Kidney (tissue), 14 donors: ENCODE data around the gene CLN6. TPM values are rescaled to one million over a fixed set of nuclear protein-coding genes. Genes with fewer than 3 reads are reported as not detected.

Experiments
- DNase-seq, 5 donors: peaks; one replicate each; pipeline ENCODE4 v3.0.0-alpha.2; 2013 to 2020
- FAIRE-seq: peaks from 2 replicates; lab custom pipeline; 2012; peaks lifted over from hg19 to GRCh38; lab: Jason Lieb, UNC
- H3K27ac ChIP-seq, 2 donors: one replicate each; pipeline ENCODE4 v1.7.0; 2013; ENCODE audit warnings: low read depth in 2 of 2, low read length in 2 of 2, inconsistent platforms in 1 of 2
- H3K27me3 ChIP-seq: one replicate; pipeline ENCODE4 v1.7.1; 2013; ENCODE audit warnings: low read length, inconsistent platforms; ENCODE audit not compliant: control insufficient read depth, insufficient read depth
- H3K36me3 ChIP-seq, 3 donors: one replicate each; pipeline versions ENCODE4 v1.7.0 to v1.7.1; 2013; ENCODE audit warnings: low read length in 3 of 3, control low read depth in 1 of 3, inconsistent platforms in 1 of 3; ENCODE audit not compliant: insufficient read depth in 3 of 3, control insufficient read depth in 2 of 3
- H3K4me1 ChIP-seq, 3 donors: one replicate each; pipeline versions ENCODE4 v1.7.0 to v1.7.1; 2013; ENCODE audit warnings: low read length in 3 of 3, inconsistent platforms in 1 of 3, low read depth in 1 of 3; ENCODE audit not compliant: control insufficient read depth in 2 of 3, insufficient read depth in 2 of 3
- H3K4me3 ChIP-seq, 3 donors: one replicate each; pipeline versions ENCODE4 v1.7.0 to v1.8.1; 2013; ENCODE audit warnings: low read length in 3 of 3, control low read depth in 1 of 3, inconsistent platforms in 1 of 3
- H3K9ac ChIP-seq, 3 donors: one replicate each; pipeline versions ENCODE4 v1.7.0 to v1.7.1; 2013; ENCODE audit warnings: low read length in 3 of 3, control low read depth in 1 of 3, inconsistent platforms in 1 of 3
- H3K9me3 ChIP-seq, 3 donors: one replicate each; pipeline versions ENCODE4 v1.7.0 to v1.7.1; 2013; ENCODE audit warnings: low read length in 3 of 3, control low read depth in 1 of 3, inconsistent platforms in 1 of 3; ENCODE audit not compliant: control insufficient read depth in 2 of 3, insufficient read depth in 1 of 3
- intact Hi-C: fragments of 100-400 bp; cut with DNase I; formaldehyde crosslinking; loops from one replicate; pipeline ENCODE4 v1.11.1; 2022
- polyA plus RNA-seq: library from polyadenylated mRNA; stranded (reverse); fragments of 350-450 nt; fragmentation: Illumina TruSeq; extraction: RNeasy Lipid Tissue Mini Kit (QIAGEN cat#74804); gene quantifications from one replicate; pipeline ENCODE4 v1.2.3, GENCODE V29; 2014; ENCODE audit warnings: low read depth, low replicate concordance; ENCODE audit not compliant: insufficient read depth
- total RNA-seq: library from RNA; stranded (reverse); fragmentation: NEBNext Ultra II Directional; extraction: Animal tissue kit (Norgen Biotek cat#: 25700); gene quantifications from one replicate; pipeline ENCODE4 v1.2.1, GENCODE V29; 2021
- TF ChIP-seq, protein P1 (sequence below): IDR thresholded peaks from 3 replicates; pipeline ENCODE4 v1.5.1; 2012; ENCODE audit warnings: mild to moderate bottlenecking, moderate library complexity, borderline replicate concordance; ENCODE audit not compliant: insufficient read depth; ENCODE audit errors: extremely low read depth
- donor health status: control.
- donor health status: control.
- donor health status: control.
- donor health status: control.
- donor health status: control.
- donor health status: DM: yes; HTN: yes; CAD: no.
- donor health status: Normal renal cell carcinoma (clear cell type).

CLN6 gene
- total and polyA plus RNA-seq, 2 donors from 2014 or later = 30.8 to 36.6 TPM

DNA sequence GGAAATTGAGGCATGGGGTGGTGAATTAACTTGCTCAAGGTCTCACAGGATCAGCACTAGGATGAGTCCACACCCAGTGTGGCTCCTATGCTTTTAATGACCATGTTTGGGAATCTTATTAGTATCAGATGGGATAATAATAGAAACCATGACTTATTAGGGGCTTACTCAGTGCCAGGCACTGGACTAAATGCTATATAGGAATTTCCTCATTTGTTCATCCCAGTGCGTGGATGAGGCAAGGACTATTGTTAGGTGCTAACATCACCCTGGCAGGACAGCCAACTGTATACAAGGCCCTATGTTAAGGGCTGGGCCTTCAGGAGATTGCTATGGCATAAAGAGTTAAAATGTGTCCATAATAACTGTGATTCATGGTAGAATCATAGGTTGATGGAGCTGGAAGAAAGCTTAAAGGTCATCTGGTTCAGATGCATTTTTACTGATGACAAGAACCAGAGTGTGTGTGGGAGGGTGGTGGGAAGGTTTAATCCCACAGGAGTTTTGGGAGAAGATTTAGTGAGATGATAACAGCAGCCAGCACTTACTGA is 43.3 kb upstream of the CLN6 start:
- Histone ChIP-seq H3K27ac (no peak overlapping the region), H3K36me3 (no peaks in the 10 kb centered on the region), H3K4me3 (no peak overlapping the region), H3K9me3 (no peaks in the 10 kb centered on the region), H3K27me3 (no peaks in the 10 kb centered on the region), H3K9ac (no peak overlapping the region), H3K4me1 (peaks cover 4 to 11% (median 10%) of the 10 kb centered on the region in 3 donors)
- FAIRE-seq (no peak), DNase-seq (no peak)
- intact Hi-C loops = no loop called here
- TF ChIP-seq, protein P1, sequence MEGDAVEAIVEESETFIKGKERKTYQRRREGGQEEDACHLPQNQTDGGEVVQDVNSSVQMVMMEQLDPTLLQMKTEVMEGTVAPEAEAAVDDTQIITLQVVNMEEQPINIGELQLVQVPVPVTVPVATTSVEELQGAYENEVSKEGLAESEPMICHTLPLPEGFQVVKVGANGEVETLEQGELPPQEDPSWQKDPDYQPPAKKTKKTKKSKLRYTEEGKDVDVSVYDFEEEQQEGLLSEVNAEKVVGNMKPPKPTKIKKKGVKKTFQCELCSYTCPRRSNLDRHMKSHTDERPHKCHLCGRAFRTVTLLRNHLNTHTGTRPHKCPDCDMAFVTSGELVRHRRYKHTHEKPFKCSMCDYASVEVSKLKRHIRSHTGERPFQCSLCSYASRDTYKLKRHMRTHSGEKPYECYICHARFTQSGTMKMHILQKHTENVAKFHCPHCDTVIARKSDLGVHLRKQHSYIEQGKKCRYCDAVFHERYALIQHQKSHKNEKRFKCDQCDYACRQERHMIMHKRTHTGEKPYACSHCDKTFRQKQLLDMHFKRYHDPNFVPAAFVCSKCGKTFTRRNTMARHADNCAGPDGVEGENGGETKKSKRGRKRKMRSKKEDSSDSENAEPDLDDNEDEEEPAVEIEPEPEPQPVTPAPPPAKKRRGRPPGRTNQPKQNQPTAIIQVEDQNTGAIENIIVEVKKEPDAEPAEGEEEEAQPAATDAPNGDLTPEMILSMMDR = no peak

DNA sequence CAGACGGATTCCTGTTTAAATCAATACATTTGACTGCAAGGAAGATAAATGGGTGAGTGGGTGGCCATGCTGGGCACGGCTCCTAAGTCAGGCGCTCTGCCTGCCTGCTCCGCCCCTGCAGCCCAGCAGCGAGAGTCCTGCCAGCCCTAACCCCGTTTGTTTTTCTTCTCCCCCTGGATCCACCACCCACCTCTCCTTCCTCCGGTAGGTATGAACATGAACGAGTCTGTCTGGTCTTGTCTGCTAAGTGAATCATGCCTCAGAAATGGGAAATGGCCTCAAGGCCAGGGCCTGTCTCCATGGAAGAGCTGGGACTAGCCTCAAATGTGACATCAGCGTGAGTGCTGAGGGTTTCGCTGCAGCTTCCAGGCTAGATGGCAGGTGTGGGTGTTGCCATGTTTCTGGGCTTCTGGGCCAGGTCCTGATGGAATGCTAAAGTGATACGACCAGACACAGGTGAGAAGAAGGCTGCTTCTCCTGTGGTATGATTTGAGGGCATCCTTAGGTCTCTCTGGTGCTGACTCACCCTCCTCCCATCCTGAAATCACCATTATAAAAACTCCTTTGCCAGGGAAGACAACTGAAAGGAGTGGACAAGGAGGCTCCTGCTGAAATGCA is 42.4 kb upstream of the CLN6 start:
- Histone ChIP-seq H3K27ac (no peak overlapping the region), H3K36me3 (no peaks in the 10 kb centered on the region), H3K27me3 (no peaks in the 10 kb centered on the region), H3K9me3 (no peaks in the 10 kb centered on the region), H3K4me3 (no peak overlapping the region), H3K4me1 (peaks cover 4 to 11% (median 10%) of the 10 kb centered on the region in 3 donors), H3K9ac (no peak overlapping the region)
- DNase-seq = peak in 1 of 5 donors; percentile 13
- intact Hi-C loops = no loop called here
- no peak for FAIRE-seq
- TF ChIP-seq, protein P1 = no peak

DNA sequence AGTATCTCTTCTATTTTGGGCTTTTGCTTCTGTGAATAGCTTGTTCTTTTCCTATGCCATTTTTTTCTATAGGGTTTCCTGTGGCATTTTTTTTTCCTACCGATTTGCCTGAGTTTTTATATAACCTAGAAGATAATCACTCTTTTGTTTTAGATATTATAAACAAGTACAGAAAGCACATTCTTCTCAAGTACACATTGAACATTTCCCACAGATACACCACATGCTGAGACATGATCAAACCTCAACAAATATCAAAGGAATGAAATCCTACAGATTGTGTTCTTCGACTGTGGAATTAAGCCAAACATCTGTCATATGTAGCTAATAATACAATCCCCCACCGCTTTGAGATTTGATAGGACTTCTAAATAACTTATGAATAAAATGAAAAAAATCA is 38.9 kb upstream of the CLN6 start:
- Histone ChIP-seq H3K27me3 (no peaks in the 10 kb centered on the region), H3K9me3 (no peaks in the 10 kb centered on the region), H3K9ac (no peak overlapping the region), H3K27ac (no peak overlapping the region), H3K4me1 (no peaks in the 10 kb centered on the region), H3K4me3 (no peak overlapping the region), H3K36me3 (no peaks in the 10 kb centered on the region)
- intact Hi-C loops = no loop called here
- no peak for DNase-seq
- FAIRE-seq = no peak
- TF ChIP-seq, protein P1 = no peak
